K562 (cell line): ENCODE measurements around the gene S100A7A. TPM values are rescaled to one million over a fixed set of nuclear protein-coding genes. Genes with fewer than 3 reads are reported as not detected.

Source experiments
- ATAC-seq: fragments of 200-7000 bp; cut with Tn5 transposase; 3 replicates; pipeline ENCODE4 v1.9.1; 2020; ENCODE audit warnings: moderate library complexity
- BruUV-seq: library from RNA; stranded (reverse); fragments of 400-500 nt; replicated peaks from 2 replicates; lab custom pipeline; 2021; lab: Mats Ljungman, UMichigan
- CTCF ChIA-PET: fragments of 300-600 bp; formaldehyde crosslinking; extraction: SDS; loops from one replicate; lab custom pipeline; 2021; ENCODE audit warnings: low intra/inter-chr PET ratio; lab: Yijun Ruan, JAX
- POLR2A ChIA-PET: fragments of 300-600, 350-650 bp; sonication (Branson Sonifier 250); formaldehyde crosslinking; extraction: SDS; loops from one replicate; lab custom pipeline; 2021; ENCODE audit warnings: antibody characterized with exemption, inconsistent platforms; lab: Yijun Ruan, JAX
- DNase-seq, 4 experiments: peaks; one replicate each; pipeline versions ENCODE4 v3.0.0 to v3.0.0-alpha.2; 2011 to 2018; ENCODE audit warnings: low spot score in 3 of 4, mixed read lengths in 3 of 4; ENCODE audit errors: extremely low read depth in 1 of 4
- FAIRE-seq: peaks from 2 replicates; lab custom pipeline; 2011; peaks lifted over from hg19 to GRCh38; lab: Jason Lieb, UNC
- H2AFZ ChIP-seq: 2 replicates; pipeline ENCODE4 v1.6.0; 2011; ENCODE audit warnings: low read depth, low read length, control low read depth, inconsistent platforms
- H3K27ac ChIP-seq: fragments of 200-600 bp; 3 replicates; pipeline ENCODE4 v1.8.0; 2011; ENCODE audit warnings: low read depth, mild to moderate bottlenecking, control low read depth, inconsistent platforms, low read length, moderate library complexity, mixed read lengths; ENCODE audit errors: extremely low read depth
- H3K27me3 ChIP-seq, 2 experiments: fragments of 300-600 bp in 1 of 2; 2 replicates in 1 of 2; 3 replicates in 1 of 2; pipeline versions ENCODE4 v1.6.0 to v1.8.0; 2011; ENCODE audit warnings: inconsistent platforms in 2 of 2, low read length in 2 of 2, mild to moderate bottlenecking in 1 of 2, mixed read lengths in 1 of 2, moderate library complexity in 1 of 2; ENCODE audit not compliant: control insufficient read depth in 2 of 2, insufficient read depth in 2 of 2
- H3K36me3 ChIP-seq: fragments of 300-600 bp; 3 replicates; pipeline ENCODE4 v1.8.0; 2011; ENCODE audit warnings: mild to moderate bottlenecking, low read length, inconsistent platforms; ENCODE audit not compliant: control insufficient read depth, insufficient read depth
- H3K4me1 ChIP-seq, 2 experiments: fragments of 200-600 bp in 1 of 2; replicated peaks in 1 of 2; 2 replicates in 1 of 2; 3 replicates in 1 of 2; pipeline versions ENCODE4 v1.5.1 to v1.8.0; 2011; ENCODE audit warnings: inconsistent platforms in 2 of 2, low read length in 2 of 2, mild to moderate bottlenecking in 1 of 2, mixed read lengths in 1 of 2, moderate library complexity in 1 of 2; ENCODE audit not compliant: control insufficient read depth in 2 of 2, insufficient read depth in 2 of 2
- H3K4me2 ChIP-seq: 2 replicates; pipeline ENCODE4 v1.6.1; 2011; ENCODE audit warnings: low read length, control low read depth, inconsistent platforms, mixed read lengths; ENCODE audit not compliant: insufficient read depth
- H3K4me3 ChIP-seq: fragments of 200-600 bp; sonication (generic), shearing (Covaris generic); 2 replicates; pipeline ENCODE4 v1.5.1; 2016; ENCODE audit warnings: control low read depth, inconsistent platforms
- H3K79me2 ChIP-seq: fragments of 200-600 bp; 3 replicates; pipeline ENCODE4 v1.8.0; 2011; ENCODE audit warnings: low read length, inconsistent platforms; ENCODE audit not compliant: control insufficient read depth, insufficient read depth
- H3K9ac ChIP-seq, 2 experiments: 2 replicates each; pipeline versions ENCODE4 v1.6.0 to v1.6.1; 2011; ENCODE audit warnings: low read depth in 2 of 2, low read length in 2 of 2, control low read depth in 1 of 2, inconsistent platforms in 1 of 2, mild to moderate bottlenecking in 1 of 2, mixed read lengths in 1 of 2; ENCODE audit not compliant: insufficient read depth in 1 of 2
- H3K9me1 ChIP-seq: one replicate; pipeline ENCODE4 v1.6.0; 2011; ENCODE audit warnings: inconsistent platforms, mild to moderate bottlenecking, low read length, moderate library complexity; ENCODE audit not compliant: control insufficient read depth, insufficient read depth
- H3K9me3 ChIP-seq: replicated peaks from 2 replicates; pipeline ENCODE4 v1.5.1; 2011; ENCODE audit warnings: low read depth, low read length, inconsistent platforms; ENCODE audit not compliant: control insufficient read depth, insufficient read depth
- H4K20me1 ChIP-seq: replicated peaks from 2 replicates; pipeline ENCODE4 v1.6.1; 2011; ENCODE audit warnings: low read length, inconsistent platforms, mixed read lengths; ENCODE audit not compliant: control insufficient read depth, insufficient read depth
- ADNP ChIP-seq: fragments of 200-800 bp; sonication (Bioruptor generic); IDR thresholded peaks from 2 replicates; pipeline ENCODE4 v1.6.1; 2016; ENCODE audit warnings: missing genetic modification characterization, missing compliant biosample characterization
- CEBPG ChIP-seq, 3 experiments: fragments of 200-800 bp in 1 of 3; sonication (Bioruptor generic) in 1 of 3; sonication (generic) in 1 of 3; formaldehyde crosslinking in 1 of 3; IDR thresholded peaks in 2 of 3; conservative IDR thresholded peaks in 1 of 3; 2 replicates each; pipeline versions ENCODE4 v1.6.1 to v1.8.0; 2016 to 2022; ENCODE audit warnings: missing compliant biosample characterization in 2 of 3, missing genetic modification characterization in 2 of 3, mild to moderate bottlenecking in 1 of 3, missing genetic modification reagents in 1 of 3
- CSDE1 ChIP-seq, 2 experiments: fragments of 450-650 bp; IDR thresholded peaks; 2 replicates each; pipeline ENCODE4 v1.6.1; 2016; ENCODE audit warnings: mild to moderate bottlenecking in 1 of 2
- FOXP1 ChIP-seq: sonication (generic); formaldehyde crosslinking; IDR thresholded peaks from 2 replicates; pipeline ENCODE4 v1.8.0; 2022; ENCODE audit warnings: mild to moderate bottlenecking, missing genetic modification reagents
- HDAC1 ChIP-seq, 2 experiments: fragments of 450-650 bp; IDR thresholded peaks; 2 replicates each; pipeline ENCODE4 v1.6.1; 2016 to 2017; ENCODE audit warnings: inconsistent platforms in 1 of 2, mild to moderate bottlenecking in 1 of 2, moderate library complexity in 1 of 2
- KDM1A ChIP-seq, 2 experiments: fragments of 450-650 bp; IDR thresholded peaks; 2 replicates each; pipeline ENCODE4 v1.6.1; 2016; ENCODE audit warnings: mild to moderate bottlenecking in 2 of 2
- NCOA1 ChIP-seq: fragments of 450-650 bp; IDR thresholded peaks from 2 replicates; pipeline ENCODE4 v1.6.1; 2016; ENCODE audit warnings: low read depth
- NFE2L1 ChIP-seq: fragments of 450-650 bp; IDR thresholded peaks from 2 replicates; pipeline ENCODE4 v1.6.1; 2016; ENCODE audit warnings: missing genetic modification characterization, low read depth, mild to moderate bottlenecking, missing compliant biosample characterization, moderate library complexity, borderline replicate concordance
- NR1H2 ChIP-seq: sonication (generic); formaldehyde crosslinking; IDR thresholded peaks from 2 replicates; pipeline ENCODE4 v1.4.0; 2020; ENCODE audit warnings: mild to moderate bottlenecking, missing genetic modification reagents
- NRF1 ChIP-seq, 2 experiments: fragments of 450-650 bp; IDR thresholded peaks in 1 of 2; conservative IDR thresholded peaks in 1 of 2; 2 replicates each; pipeline ENCODE4 v1.6.1; 2014; ENCODE audit warnings: mild to moderate bottlenecking in 2 of 2
- SLC30A9 ChIP-seq: fragments of 250-450 bp; sonication (Bioruptor Pico); IDR thresholded peaks from 2 replicates; pipeline ENCODE4 v1.8.0; 2022; ENCODE audit warnings: mild to moderate bottlenecking, moderate library complexity
- SMARCB1 ChIP-seq: IDR thresholded peaks from 2 replicates; pipeline ENCODE4 v1.6.1; 2011; ENCODE audit warnings: improper control_type of control experiment, low read depth; ENCODE audit not compliant: insufficient read length
- STAT5A ChIP-seq: IDR thresholded peaks from 2 replicates; pipeline ENCODE4 v1.6.1; 2012; ENCODE audit warnings: low read length, inconsistent platforms, borderline replicate concordance
- ZC3H4 ChIP-seq: sonication (generic); formaldehyde crosslinking; IDR thresholded peaks from 2 replicates; pipeline ENCODE4 v1.9.0; 2021; ENCODE audit warnings: missing genetic modification reagents, borderline replicate concordance
- ZNF696 ChIP-seq: fragments of 250-450 bp; sonication (Bioruptor Pico); conservative IDR thresholded peaks from 2 replicates; pipeline ENCODE4 v1.4.0; 2020; ENCODE audit warnings: mild to moderate bottlenecking, moderate library complexity
- WGBS: fragments of 100-300 bp; shearing (Covaris generic); methylation state at CpG from one replicate; pipeline ENCODE4 v1.1.6; 2016; ENCODE audit warnings: low coverage, mixed read lengths; ENCODE audit not compliant: insufficient coverage; ENCODE audit errors: missing lambda C conversion rate; 5-methylcytosine and 5-hydroxymethylcytosine counted together
- in situ Hi-C: fragments of 300-500 bp; cut with MboI; formaldehyde crosslinking; loops from 4 replicates; pipeline ENCODE4 v1.15.0; 2018; ENCODE audit warnings: inconsistent platforms, mixed read lengths
- intact Hi-C: fragments of 100-400 bp; cut with micrococcal nuclease; formaldehyde crosslinking; loops from 2 replicates; pipeline ENCODE4 v1.14.2; 2022
- polyA plus RNA-seq, 8 experiments: library from polyadenylated mRNA; depleted of rRNA in 4 of 8; stranded (reverse) in 5 of 8; unstranded in 3 of 8; fragments of >200 nt; fragmentation: Nextera tagmentation in 2 of 8; fragmentation: Illumina TruSeq in 1 of 8; extraction: Ambion mirVana in 2 of 8; extraction: Trizol in 1 of 8; gene quantifications; 2 replicates each; pipeline versions ENCODE4 v1.2.1 to v1.2.3, GENCODE V29; 2011 to 2014; ENCODE audit warnings: inconsistent platforms in 1 of 8, missing spikeins in 1 of 8
- total RNA-seq, 7 experiments: library from RNA; depleted of rRNA in 6 of 7; stranded (reverse); fragments of >200 nt in 6 of 7; fragmentation: Illumina TruSeq in 2 of 7; extraction: Trizol in 2 of 7; gene quantifications; 2 replicates each; pipeline versions ENCODE4 v1.2.1 to v1.2.3, GENCODE V29; 2011 to 2021; ENCODE audit warnings: low replicate concordance in 1 of 7
- TF ChIP-seq, protein P1 (sequence below): sonication (generic); formaldehyde crosslinking; IDR thresholded peaks from 2 replicates; pipeline ENCODE4 v1.8.1; 2023; ENCODE audit warnings: missing genetic modification reagents, mild to moderate bottlenecking, borderline replicate concordance
- TF ChIP-seq, protein P2 (sequence below): fragments of 450-650 bp; formaldehyde crosslinking; conservative IDR thresholded peaks from 2 replicates; pipeline ENCODE4 v1.4.0; 2022; ENCODE audit warnings: mild to moderate bottlenecking, missing genetic modification characterization
- TF ChIP-seq, protein P3 (sequence below): fragments of 450-650 bp; IDR thresholded peaks from 2 replicates; pipeline ENCODE4 v1.6.1; 2016; ENCODE audit warnings: low read depth, mild to moderate bottlenecking, moderate library complexity

Gene S100A7A
- total and polyA plus RNA-seq, 9 of the 15 experiments (the other 6 are each of a cell fraction or from before 2014, with no cell fraction given), result not detected

DNA sequence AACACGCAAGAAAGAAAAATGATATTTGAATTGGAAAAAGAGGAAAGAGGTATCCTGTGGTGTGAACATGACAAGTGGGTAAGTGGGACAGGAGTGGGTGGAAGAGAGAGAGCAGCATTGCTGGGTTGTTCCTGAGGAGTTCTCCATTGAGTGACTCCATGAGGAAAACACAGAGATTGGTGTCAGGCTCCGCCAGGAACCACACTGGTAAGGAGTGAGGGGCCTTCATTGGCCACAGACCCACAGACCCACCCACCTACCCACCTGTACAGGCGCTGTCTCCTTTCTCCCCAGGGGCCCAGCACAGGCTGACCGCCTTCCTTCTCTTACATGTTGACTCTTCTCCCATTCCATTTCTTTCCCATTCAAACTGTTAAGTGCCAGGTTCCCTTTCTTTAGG, 20.9 kb downstream of the S100A7A start:
- H3K4me2 ChIP-seq, result no peak overlapping the region
- no peak for FAIRE-seq
- 78% methylated on average over 4 of the region's 4 CpGs for WGBS
- TF ChIP-seq, protein P1, sequence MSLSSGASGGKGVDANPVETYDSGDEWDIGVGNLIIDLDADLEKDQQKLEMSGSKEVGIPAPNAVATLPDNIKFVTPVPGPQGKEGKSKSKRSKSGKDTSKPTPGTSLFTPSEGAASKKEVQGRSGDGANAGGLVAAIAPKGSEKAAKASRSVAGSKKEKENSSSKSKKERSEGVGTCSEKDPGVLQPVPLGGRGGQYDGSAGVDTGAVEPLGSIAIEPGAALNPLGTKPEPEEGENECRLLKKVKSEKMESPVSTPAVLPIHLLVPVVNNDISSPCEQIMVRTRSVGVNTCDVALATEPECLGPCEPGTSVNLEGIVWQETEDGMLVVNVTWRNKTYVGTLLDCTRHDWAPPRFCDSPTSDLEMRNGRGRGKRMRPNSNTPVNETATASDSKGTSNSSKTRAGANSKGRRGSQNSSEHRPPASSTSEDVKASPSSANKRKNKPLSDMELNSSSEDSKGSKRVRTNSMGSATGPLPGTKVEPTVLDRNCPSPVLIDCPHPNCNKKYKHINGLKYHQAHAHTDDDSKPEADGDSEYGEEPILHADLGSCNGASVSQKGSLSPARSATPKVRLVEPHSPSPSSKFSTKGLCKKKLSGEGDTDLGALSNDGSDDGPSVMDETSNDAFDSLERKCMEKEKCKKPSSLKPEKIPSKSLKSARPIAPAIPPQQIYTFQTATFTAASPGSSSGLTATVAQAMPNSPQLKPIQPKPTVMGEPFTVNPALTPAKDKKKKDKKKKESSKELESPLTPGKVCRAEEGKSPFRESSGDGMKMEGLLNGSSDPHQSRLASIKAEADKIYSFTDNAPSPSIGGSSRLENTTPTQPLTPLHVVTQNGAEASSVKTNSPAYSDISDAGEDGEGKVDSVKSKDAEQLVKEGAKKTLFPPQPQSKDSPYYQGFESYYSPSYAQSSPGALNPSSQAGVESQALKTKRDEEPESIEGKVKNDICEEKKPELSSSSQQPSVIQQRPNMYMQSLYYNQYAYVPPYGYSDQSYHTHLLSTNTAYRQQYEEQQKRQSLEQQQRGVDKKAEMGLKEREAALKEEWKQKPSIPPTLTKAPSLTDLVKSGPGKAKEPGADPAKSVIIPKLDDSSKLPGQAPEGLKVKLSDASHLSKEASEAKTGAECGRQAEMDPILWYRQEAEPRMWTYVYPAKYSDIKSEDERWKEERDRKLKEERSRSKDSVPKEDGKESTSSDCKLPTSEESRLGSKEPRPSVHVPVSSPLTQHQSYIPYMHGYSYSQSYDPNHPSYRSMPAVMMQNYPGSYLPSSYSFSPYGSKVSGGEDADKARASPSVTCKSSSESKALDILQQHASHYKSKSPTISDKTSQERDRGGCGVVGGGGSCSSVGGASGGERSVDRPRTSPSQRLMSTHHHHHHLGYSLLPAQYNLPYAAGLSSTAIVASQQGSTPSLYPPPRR, result no peak
- TF ChIP-seq NR1H2 (CRISPR knock-in tag) (no peak), ZC3H4 (CRISPR knock-in tag) (no peak), NFE2L1 (no peak), SLC30A9 (CRISPR knock-in tag) (no peak), FOXP1 (CRISPR knock-in tag) (no peak), NCOA1 (no peak), NRF1 (conservative IDR thresholded peaks at IDR 0.05 in 1 of 2, IDR thresholded peaks at IDR 0.05 in 1 of 2) (no peak), CEBPG (CRISPR knock-in tag; IDR thresholded peaks at IDR 0.05) (no peak), CEBPG (tag; conservative IDR thresholded peaks at IDR 0.05 in 1 of 2, IDR thresholded peaks at IDR 0.05 in 1 of 2) (no peak), SMARCB1 (no peak), ZNF696 (no peak), KDM1A (IDR thresholded peaks at IDR 0.05) (no peak), ADNP (tag) (no peak), STAT5A (no peak), CSDE1 (IDR thresholded peaks at IDR 0.05) (no peak), HDAC1 (IDR thresholded peaks at IDR 0.05) (no peak)
- TF ChIP-seq, protein P2, sequence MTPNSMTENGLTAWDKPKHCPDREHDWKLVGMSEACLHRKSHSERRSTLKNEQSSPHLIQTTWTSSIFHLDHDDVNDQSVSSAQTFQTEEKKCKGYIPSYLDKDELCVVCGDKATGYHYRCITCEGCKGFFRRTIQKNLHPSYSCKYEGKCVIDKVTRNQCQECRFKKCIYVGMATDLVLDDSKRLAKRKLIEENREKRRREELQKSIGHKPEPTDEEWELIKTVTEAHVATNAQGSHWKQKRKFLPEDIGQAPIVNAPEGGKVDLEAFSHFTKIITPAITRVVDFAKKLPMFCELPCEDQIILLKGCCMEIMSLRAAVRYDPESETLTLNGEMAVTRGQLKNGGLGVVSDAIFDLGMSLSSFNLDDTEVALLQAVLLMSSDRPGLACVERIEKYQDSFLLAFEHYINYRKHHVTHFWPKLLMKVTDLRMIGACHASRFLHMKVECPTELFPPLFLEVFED, result no peak
- TF ChIP-seq, protein P3, sequence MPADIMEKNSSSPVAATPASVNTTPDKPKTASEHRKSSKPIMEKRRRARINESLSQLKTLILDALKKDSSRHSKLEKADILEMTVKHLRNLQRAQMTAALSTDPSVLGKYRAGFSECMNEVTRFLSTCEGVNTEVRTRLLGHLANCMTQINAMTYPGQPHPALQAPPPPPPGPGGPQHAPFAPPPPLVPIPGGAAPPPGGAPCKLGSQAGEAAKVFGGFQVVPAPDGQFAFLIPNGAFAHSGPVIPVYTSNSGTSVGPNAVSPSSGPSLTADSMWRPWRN, result no peak

More for the DNA sequence above, 20.9 kb downstream of the S100A7A start:
- Histone ChIP-seq H3K9me1 (peaks cover 10% of the 10 kb centered on the region), H3K9me3 (no peaks in the 10 kb centered on the region), H3K27me3 (no peaks in the 10 kb centered on the region), H3K27ac (no peak overlapping the region), H3K79me2 (no peaks in the 10 kb centered on the region), H3K36me3 (no peaks in the 10 kb centered on the region), H4K20me1 (peaks cover 8% of the 10 kb centered on the region), H2AFZ (no peak overlapping the region), H3K4me1 (peaks cover 38 to 40% of the 10 kb centered on the region in 2 experiments), H3K4me3 (no peak overlapping the region), H3K9ac (no peak overlapping the region)
- DNase-seq, result no peak
- intact Hi-C loops (no loop called here), in situ Hi-C loops (no loop called here)
- no peak for ATAC-seq
- POLR2A ChIA-PET, result no interaction called here
- CTCF ChIA-PET, result no interaction called here
- no TSS peak for BruUV-seq
